NK-92 (cell line): ENCODE data around the gene NFATC3.

Experiments used
- DNase-seq: peaks from one replicate; lab custom pipeline; 2025; ENCODE audit not compliant: unreplicated experiment; lab: John Stamatoyannopoulos, UW

The NFATC3 gene

DNA sequence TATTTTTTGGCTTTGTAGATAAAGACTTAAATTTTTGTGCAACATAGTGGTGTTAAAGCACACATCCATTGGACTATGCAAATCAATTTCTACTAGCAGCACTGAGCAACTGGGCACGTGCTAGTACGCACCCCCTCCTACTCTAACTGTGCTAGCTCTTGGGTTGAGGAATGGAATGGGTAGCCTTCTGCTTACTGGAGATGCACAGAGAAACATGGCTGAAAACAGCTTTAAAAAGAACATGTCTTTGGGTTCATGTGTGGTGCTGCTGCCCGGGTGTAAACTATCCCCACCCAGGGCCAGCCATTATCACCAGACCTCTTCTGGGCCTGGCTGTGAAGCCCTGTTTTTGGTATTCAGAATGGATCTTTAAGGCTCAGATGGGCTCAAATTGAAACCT, 143.5 kb downstream of the NFATC3 start:
- no peak for DNase-seq

DNA sequence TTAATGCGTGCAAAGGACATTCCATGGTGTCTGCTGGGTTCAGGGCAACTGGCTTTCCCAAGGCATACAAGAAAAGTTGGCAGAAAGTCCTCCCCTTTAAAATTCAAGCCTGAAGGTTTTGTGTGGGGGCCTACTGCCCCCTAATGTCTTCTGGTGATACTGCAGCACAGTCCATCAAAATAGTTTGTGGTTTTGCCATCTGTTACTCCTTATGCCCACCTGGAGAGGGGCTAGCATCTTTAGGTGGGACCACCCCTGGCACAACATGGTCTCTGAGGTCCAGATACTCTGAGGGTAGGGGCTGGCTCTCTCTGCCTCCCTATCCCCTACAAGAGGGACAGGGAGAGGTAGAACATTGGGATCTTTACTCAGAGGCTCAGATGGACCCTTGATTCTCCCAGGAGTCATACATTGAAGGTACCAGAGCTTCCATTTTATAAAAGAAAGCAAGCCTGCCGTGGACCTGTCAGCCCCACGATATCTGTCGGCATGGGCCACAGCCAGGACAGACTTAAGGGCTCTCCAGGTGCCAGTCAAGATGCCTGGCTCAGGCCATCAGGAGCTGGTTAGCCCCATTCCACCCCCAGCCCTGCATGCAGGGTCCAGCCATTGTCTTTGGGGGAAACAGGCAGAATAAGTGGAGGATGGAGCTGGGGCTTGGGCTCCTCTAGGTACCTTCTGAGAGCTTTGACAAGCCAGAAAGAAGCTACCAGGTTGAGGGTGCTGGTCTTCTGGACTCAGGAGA, 144.4 kb downstream of the NFATC3 start:
- DNase-seq, result no peak

DNA sequence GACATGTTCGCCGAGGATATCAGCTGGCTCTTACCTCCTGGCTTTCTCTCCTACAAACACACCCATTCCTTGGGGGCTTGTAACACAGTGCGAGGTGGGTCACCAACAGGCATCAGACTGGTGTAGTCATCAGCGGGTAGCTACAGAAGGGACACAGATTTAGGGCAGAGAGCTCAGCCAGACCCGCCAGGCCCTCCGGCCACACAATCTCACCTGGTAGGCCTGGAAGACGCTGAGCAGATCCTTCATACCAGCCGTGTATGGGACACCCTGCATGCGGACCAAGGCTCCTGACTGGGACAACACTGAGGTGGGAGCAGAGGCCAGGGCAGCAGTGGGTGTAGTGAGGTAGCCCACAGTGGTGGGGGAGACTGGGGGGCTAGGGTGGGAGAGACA, 145.0 kb downstream of the NFATC3 start:
- DNase-seq, result no peak

DNA sequence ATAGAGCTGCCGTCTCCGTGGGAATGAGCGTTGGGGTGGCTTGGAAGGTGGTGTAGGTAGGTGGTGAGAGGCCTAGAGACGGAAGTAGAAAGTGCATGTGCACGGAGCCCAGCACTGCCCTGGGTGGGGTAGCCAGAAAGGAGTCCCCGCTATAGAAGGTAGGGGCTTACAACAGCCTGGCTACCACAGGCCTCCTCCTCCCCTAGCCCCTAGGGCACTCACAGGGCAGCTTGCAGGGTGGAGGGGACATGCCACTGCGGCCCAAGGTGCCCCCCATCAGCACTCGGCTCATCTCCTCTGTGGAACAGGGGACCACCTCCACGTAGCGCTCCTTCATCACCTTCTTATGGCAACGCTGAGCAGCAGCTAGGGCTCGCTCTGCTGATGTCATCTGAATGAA, 145.8 kb downstream of the NFATC3 start:
- DNase-seq, result no peak

DNA sequence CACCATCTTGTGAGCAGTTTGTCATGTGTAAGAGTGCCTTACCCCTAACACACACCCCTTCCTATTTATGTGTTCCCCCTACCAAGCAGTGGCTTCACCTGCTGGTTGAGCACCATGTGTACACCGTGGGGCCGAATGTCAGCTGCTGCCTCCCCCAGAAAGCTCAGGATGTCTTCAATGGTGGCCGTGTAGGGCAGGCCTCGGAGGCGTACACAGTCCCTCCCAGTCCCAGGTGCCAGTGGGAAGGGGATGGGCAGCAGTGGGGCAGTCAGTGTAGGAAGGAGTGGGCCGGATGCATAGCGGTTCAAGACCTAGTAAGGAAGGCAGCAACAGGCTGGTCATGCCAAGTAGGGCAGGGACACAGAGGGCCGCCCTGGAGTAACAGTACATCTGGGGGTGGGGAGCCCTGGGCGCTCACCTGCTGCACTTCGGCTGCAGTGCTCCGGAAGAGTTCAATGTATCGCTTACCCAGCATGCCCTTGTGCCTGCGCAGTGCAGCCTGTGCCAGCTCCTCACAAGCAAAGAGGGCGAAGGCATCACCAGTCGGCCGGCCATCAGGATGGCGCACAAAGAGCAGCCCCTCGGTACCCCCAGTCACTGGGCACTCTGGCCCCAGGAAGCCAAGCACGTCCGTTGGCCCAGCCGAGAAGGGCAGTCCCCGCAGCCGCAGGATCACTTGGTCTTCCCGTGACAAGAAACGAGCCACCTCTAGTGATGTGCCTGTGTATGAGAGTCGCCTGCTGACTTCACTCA, 146.4 kb downstream of the NFATC3 start:
- DNase-seq, result no peak

DNA sequence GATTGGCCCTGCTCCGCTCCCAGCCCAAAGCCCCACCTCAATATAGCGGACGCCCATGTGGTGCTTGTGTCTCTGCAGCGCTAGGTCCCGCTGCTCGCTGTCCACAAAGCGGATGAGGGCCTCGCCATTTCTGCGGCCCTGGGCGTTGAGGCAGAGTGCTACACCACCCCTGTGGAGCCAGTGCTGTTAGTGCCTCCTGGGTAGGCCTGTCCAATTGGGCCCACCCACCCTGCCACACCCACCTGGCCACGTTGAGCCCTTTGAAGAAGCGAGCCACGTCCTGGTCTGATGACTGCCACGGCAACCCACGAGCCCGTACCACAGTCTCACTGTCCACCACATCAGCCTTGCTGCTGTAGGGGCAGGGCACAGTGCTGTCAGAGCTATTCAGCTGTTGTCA, 147.2 kb downstream of the NFATC3 start:
- no peak for DNase-seq

DNA sequence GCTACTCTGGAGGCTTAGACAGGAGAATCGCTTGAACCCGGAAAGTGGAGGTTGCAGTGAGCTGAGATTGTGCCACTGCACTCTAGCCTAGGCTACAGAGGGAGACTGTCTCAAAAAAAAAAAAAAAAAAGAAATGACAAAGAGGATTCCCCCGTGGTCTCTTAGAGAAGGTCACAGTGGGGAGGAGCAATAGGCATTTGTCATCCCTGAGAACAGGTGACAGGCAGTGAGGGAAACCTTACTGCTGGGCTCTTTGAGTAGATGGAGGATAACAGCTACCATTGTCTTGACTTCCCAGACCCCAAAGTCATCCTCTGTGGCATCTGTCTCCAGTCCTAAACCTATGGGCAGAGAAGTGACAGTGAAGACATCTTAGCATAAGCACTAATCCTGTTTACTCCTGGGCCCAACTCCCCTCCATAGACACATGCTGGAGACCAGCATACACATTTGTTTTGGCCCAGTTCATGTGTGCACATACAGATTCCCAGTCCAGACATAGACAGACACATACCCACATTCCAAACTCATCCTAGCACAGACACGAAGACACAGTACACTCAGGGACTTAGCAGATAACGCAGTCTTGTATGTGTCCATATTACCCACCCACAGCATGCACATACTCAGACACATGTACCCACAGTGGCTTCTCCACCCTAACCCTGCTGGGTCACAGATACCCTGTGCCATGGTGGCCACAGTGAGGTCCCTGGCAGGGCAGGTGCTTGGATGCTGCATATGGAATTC, 148.1 kb downstream of the NFATC3 start:
- DNase-seq, result no peak

DNA sequence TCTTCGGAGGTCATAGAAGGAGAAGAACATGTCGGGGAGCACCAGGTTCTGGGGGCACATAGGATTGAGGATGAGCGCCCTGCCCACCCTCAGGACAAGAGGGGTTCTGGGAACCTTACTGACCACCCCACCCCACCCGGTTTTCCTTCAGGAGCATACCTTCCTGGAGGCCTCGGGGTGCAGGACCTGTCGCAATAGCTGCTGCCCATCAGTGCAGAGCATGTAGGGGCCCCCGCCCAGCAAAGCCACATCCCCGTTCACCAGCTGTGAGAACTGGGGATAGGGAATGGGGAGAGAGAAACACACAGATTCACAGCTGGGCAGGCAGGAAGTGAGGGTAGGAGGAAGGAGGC, 148.6 kb downstream of the NFATC3 start:
- no peak for DNase-seq

DNA sequence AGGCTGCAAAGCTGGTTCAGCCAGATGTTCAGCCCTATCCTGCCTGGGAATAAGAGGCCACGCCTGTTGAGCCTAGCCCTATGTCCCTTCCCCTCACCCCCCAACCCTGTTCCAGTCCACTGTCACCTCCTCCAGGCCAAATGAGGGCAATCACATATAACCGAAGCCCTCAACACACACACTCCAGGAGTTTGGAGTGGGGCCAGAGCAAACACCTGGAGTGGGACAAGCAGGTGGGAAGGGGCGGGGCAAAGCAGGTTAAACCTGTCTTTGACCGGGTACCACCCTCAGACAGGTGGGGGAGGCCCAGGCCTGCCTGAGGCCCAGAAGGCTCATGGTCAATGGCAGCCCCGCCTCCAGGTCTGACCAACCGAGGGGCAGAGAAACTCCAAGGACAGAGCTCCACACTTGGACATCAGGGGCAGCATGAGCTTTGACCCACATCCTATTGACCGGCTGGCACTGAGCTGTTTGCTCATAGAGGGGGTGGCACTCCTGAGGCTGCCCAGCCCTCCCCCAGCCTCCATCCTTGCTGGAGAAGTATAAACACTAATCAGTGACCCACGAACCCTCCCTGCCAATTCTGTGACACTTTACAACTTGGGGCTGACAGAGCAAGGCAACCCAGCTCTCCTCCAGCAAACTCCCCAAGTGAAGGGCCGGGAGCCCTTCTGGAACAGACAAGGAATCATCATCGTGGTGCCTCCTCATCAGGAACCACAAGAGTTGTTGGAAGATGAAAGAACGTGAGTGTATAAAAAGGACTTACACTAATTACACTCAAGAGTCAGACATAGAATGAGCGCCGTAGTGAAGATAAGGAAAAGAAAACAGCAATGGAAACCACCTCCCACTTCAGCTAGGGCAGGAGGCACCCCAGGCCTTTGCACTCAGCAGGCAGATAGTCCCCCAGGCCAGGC, 149.3 kb downstream of the NFATC3 start:
- no peak for DNase-seq

DNA sequence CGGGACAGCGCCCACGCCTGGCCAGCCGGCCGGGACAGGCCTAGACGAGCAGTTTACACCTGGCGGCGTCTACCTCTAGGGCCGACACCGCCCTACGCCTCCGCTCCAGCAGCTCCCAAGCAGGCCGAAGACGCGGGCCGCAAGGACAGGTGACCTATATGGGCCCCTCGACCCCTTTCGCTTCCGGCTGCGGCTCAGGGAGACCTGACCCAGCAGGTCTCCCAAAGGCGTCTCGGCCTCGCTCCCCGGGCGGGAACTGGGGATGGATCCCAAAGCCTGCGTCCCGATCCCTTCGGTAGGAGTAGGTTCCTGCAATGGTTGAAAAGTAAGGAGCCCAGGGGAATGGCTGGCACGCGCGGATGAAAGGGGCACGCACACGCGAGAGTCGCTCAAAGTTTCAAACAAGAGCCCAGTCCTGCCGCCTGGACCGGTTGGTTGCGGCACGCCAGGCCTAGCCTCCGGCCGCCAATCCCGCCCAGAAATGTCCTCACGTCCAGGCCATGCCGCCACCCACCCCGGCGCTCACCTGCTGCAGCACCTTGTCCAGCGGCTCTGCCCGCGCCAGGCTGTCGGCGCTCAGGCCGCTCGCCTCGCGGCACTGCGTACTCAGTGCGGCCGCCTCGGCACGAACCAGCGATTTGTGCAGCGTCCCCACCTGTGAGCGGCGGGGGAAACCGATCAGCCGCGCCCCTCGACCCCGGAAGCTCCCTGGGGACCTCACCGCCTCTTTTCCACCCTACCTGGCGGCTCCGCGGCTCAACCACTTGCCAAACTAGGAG, 150.1 kb downstream of the NFATC3 start:
- DNase-seq, result no peak

DNA sequence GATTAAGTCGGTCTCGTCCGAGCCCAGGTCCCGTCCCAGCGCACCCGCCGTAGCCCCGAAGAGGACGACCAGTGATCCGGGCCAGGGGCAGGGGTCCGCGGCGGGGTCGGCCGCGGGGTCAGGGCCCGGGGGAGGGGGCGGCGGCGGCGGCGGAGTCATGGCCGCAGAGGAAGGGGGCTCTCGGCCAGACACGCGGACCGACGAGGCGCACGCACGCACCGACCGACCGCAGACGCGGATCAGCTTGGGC, 150.6 kb downstream of the NFATC3 start, which contains the start of gene ESRP2:
ESRP2 (minus strand) TSS at position 241 of the 250 bp plus-strand sequence; CDS start at position 159, 82 bp downstream.
- no peak for DNase-seq

DNA sequence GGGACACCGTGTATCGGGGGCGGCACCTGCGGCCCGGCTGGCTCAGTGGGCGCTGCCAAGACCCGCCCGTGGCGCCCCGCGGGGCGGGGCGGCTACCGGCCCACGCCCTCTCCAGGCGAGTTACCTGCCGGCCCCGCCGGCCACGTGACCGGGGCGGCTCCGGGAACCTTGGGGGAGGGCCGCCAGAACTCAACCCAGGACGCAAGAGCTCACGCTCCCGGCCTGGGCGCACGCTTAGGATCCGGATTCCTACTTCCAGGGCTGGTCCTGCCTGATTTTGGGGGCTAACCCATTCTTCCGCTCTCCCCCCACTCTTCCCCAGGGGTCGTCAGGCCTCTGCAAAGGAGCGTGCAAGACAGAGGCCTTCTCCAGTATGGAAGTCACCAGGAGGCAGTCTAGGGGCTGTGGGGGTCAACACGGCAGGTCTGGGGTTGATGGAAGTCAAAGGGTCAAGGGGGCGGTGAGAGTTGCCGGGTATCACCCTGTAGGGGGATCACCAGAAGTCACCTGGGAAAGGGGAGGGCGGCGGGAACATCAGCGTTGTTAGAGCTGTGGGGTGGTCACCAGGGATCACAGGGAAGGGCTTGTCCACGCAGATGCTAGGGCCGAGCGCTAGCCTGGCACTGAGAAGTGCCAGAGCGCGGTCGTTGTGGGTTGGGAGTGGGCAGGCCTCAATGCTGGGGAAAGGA, 151.1 kb downstream of the NFATC3 start:
- no peak for DNase-seq

DNA sequence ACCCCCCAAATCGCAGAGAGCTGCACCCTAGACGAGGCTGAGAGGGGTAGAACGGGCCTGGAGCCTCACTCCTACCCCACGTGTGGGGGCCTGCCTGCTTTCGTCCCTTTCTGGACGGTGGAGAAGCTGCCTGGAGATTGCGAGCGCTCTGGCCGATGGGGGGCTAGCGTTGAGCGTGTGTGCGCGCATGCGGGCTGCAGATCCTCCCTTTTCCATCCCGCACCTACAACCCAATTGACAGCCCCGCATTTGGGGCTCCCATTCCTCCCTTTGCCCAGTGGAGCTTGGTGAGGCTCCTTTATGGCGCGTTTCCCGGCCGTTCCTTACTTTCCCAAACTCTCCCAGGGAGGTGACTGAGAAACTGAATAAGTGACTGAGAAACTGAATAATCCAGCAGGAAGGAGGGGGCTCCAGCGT, 151.7 kb downstream of the NFATC3 start:
- DNase-seq, result no peak

DNA sequence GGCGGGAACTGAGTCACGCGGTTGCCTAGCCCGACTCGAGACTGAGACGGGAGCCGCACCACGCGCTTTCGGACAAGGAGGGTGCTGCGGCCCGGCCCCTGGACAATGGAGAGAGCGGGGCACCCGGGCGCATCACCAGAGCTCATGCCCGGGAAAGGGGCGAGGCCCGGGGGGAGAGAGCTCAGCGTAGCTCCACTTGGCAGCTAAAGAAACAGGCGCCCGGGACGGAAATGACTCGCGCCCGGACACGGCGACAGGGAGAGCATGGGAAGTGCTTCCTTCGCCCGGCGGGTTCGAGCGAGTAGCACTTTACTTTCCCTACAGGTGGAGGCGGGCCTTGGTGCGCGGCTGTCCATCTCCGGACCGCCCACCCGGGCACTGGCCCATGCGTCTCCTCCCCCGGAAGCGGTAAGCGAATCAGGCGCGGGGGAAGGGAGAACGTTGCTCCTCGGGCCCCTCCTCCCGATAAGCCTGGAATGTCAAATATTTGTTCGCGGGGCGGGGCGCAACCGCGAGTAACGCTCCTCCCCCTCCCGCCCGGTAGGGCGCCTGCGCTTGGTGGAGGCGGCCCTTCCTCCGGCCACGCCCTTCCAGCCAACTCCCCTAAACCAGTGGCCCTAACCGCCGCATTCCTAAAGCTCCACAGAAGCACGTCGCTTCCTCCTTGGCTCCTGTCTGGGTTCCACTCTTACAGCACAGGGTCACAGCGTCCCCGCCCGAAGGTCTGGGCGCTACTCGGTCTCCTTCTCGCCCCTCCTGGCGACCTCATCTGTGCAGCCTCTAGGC, 152.3 kb downstream of the NFATC3 start:
- no peak for DNase-seq

DNA sequence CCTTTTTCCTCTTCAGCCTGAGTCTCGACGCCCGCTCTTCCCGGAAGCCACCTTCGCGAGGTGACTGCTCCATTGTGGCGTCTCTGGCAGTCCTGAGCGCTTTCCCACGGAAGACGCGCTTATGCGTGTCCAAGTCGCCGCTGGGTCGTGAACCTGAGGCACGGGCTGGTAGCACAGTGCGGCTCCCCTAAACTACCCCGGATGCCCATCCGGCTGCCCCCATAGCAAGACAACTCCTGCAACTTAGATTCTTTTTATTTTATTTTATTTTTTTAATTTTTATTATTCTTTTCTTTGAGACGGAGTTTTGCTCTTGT, 152.8 kb downstream of the NFATC3 start:
- no peak for DNase-seq

DNA sequence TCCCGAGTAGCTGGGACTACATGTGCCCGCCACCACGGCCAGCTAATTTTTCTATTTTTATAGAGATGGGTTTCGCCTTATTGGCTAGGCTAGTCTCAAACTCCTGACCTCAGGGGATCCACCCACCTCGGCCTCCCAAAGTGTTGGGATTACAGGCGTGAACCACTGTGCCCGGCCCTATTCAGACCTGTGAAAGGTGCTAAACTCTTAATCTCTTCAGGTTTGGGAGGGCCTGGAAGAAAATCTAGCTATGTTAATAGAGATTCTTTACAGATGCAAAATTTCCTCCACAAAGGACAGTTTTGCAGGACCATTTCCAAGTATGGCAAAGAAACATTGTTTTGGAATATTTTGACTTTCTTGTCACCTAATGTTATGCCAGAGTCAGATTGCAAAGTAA, 156.9 kb downstream of the NFATC3 start:
- no peak for DNase-seq

DNA sequence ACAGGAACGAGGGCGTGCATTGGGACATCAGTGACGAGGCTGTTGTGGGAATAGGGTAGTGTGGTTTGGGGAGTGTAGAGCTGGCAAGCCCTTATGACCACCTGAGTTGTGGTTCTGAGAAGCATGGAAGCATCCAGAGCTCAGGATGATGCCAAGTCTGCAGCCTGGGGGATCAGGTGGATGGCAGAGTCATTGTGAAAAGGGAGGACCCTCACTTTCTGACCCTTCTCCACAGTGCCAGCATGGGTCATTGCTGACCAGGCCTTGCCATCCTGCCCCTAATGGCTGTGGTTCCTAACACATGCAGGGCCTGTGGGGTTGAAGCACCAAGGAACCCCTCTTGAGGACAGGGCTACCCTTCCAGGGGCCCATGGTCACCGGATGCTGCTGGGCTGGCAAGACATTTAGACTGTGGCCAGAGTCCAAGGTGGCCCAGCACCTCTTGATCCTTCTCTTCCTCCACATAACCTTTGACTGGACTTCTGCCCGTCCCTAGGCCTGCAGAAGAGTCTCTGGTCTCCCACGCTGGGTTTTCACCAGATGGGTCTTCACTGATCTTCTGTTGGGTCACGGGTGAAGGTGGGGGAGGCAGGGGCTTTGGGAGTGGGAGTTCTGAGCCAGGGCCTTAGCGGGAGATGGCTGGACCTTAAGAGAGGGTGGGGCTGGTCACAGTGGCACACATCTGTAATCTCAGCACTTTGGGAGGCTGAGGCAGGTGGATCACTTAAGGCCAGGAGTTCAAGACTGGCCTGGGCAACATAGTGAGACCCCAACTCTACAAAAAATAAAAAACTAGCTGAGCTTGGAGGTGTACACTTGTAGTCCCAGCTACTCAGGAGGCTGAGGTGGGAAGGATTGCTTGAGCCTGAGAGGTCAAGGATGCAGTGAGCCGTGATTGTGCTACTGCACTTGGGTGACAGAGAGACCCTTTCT, 158.0 kb downstream of the NFATC3 start:
- no peak for DNase-seq

DNA sequence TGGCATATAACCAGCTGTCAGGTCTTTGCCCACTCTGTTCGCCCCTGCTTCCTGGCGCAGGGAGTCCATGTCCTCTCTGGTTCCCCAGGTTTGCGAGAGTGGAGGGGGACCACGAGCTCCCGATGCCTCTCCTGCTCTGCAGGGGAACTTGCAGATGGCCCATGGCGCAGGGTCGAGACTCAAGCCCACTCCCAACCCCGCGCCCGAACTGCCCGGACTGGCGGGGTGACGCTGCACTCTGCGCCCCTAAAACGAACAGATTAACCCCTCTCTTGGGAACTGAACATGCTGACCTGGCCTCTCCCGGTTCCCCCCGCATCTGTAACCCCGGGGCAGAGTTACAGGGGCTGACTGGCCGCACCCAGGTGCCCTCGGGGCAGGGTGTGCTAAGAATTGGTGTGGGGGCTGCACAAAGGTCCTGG, 159.3 kb downstream of the NFATC3 start:
- DNase-seq, result no peak
